Panc1 (cell line): ENCODE results near the gene PRELID3B.

Experiments used
- CTCF ChIP-seq: fragments of 450-650 bp; IDR thresholded peaks from 2 replicates; pipeline ENCODE4 v1.5.1; 2017; ENCODE audit warnings: mild to moderate bottlenecking
- POLR2AphosphoS5 ChIP-seq: IDR thresholded peaks from 2 replicates; pipeline ENCODE4 v1.6.1; 2012; ENCODE audit warnings: mild to moderate bottlenecking, low read depth, low read length, moderate library complexity
- REST ChIP-seq, 2 experiments: IDR thresholded peaks; 2 replicates each; pipeline ENCODE4 v1.6.1; 2011 to 2012; ENCODE audit warnings: low read depth in 2 of 2, control low read depth in 1 of 2, low read length in 1 of 2, mild to moderate bottlenecking in 1 of 2, moderate library complexity in 1 of 2; ENCODE audit not compliant: insufficient read depth in 1 of 2
- TCF7L2 ChIP-seq: IDR thresholded peaks from 2 replicates; pipeline ENCODE4 v1.6.1; 2011; ENCODE audit warnings: mild to moderate bottlenecking, low read depth, low read length, inconsistent platforms

GRCh38 chr20:59032023-59032712 lies 10.4 kb downstream of the PRELID3B start, which contains the start of gene ATP5F1E:
- TF ChIP-seq CTCF, result no peak
- peak; percentile 94 for TF ChIP-seq POLR2AphosphoS5
- no peak for TF ChIP-seq REST (IDR thresholded peaks at IDR 0.05; ENCODE audit: insufficient read depth in 1 of 2, low read depth in 2 of 2, low read length in 1 of 2)
- TF ChIP-seq TCF7L2, result no peak
